IMR-90 (cell line): ENCODE data around the gene CREBZF. TPM values are rescaled to one million over a fixed set of nuclear protein-coding genes. Genes with fewer than 3 reads are reported as not detected.
A peak's percentile ranks its signal among the peaks of the same experiment; 100 is the strongest.

Experiments
- ATAC-seq: fragments of 200-7000 bp; cut with Tn5 transposase; 2 replicates; pipeline ENCODE4 v1.9.1; 2020; ENCODE audit warnings: low read depth, mild to moderate bottlenecking, moderate library complexity
- BruUV-seq: library from RNA; stranded (reverse); fragments of 400-500 nt; replicated peaks from 2 replicates; lab custom pipeline; 2021; lab: Mats Ljungman, UMichigan
- CTCF ChIA-PET: fragments of 300-600 bp; formaldehyde crosslinking; extraction: SDS; loops from one replicate; lab custom pipeline; 2021; ENCODE audit warnings: antibody characterized with exemption; lab: Yijun Ruan, JAX
- POLR2A ChIA-PET: fragments of 300-600 bp; sonication (Branson Sonifier 250); formaldehyde crosslinking; loops from one replicate; lab custom pipeline; 2022; ENCODE audit warnings: antibody characterized with exemption; ENCODE audit not compliant: unreplicated experiment; lab: Charles Lee
- DNase-seq: peaks from one replicate; pipeline ENCODE4 v3.0.0; 2013
- H2AFZ ChIP-seq: replicated peaks from 2 replicates; pipeline ENCODE3; 2013; ENCODE audit warnings: low read length, mild to moderate bottlenecking; ENCODE audit not compliant: poor library complexity
- H2AK5ac ChIP-seq: 2 replicates; pipeline ENCODE4 v1.6.1; 2013; ENCODE audit warnings: low read depth, low read length, inconsistent platforms
- H2AK9ac ChIP-seq: replicated peaks from 2 replicates; pipeline ENCODE3; 2013; ENCODE audit warnings: mild to moderate bottlenecking, low read depth, low read length, moderate library complexity; ENCODE audit not compliant: poor library complexity
- H2BK120ac ChIP-seq: 2 replicates; pipeline ENCODE4 v1.6.1; 2013; ENCODE audit warnings: low read depth, low read length, inconsistent platforms
- H2BK15ac ChIP-seq: 3 replicates; pipeline ENCODE4 v1.6.1; 2013; ENCODE audit warnings: low read depth, low read length, inconsistent platforms
- H2BK20ac ChIP-seq: 2 replicates; pipeline ENCODE4 v1.6.1; 2013; ENCODE audit warnings: low read depth, mild to moderate bottlenecking, inconsistent platforms, low read length, moderate library complexity
- H2BK5ac ChIP-seq: 2 replicates; pipeline ENCODE4 v1.6.1; 2013; ENCODE audit warnings: mild to moderate bottlenecking, low read depth, low read length, inconsistent platforms; ENCODE audit not compliant: poor library complexity, severe bottlenecking
- H3K14ac ChIP-seq: replicated peaks from 2 replicates; pipeline ENCODE4 v1.6.1; 2013; ENCODE audit warnings: low read depth, low read length, inconsistent platforms
- H3K18ac ChIP-seq: 2 replicates; pipeline ENCODE4 v1.6.1; 2013; ENCODE audit warnings: low read depth, low read length, control low read depth
- H3K23ac ChIP-seq: 2 replicates; pipeline ENCODE4 v1.6.1; 2013; ENCODE audit warnings: low read depth, low read length, inconsistent platforms
- H3K27ac ChIP-seq: 2 replicates; pipeline ENCODE4 v1.5.1; 2013; ENCODE audit warnings: mild to moderate bottlenecking, control low read depth, low read length; ENCODE audit not compliant: insufficient read depth
- H3K27me3 ChIP-seq: 2 replicates; pipeline ENCODE4 v1.6.1; 2013; ENCODE audit warnings: low read length; ENCODE audit not compliant: control insufficient read depth, insufficient read depth
- H3K36me3 ChIP-seq: 2 replicates; pipeline ENCODE4 v1.6.1; 2013; ENCODE audit warnings: low read length, mixed read lengths; ENCODE audit not compliant: control insufficient read depth, insufficient read depth
- H3K4ac ChIP-seq: 2 replicates; pipeline ENCODE4 v1.6.1; 2013; ENCODE audit warnings: low read depth, low read length, inconsistent platforms
- H3K4me1 ChIP-seq: 2 replicates; pipeline ENCODE4 v1.6.1; 2013; ENCODE audit warnings: low read length, mixed read lengths; ENCODE audit not compliant: control insufficient read depth, insufficient read depth
- H3K4me2 ChIP-seq: 2 replicates; pipeline ENCODE4 v1.6.1; 2013; ENCODE audit warnings: low read depth, mild to moderate bottlenecking, control low read depth, low read length, moderate library complexity
- H3K4me3 ChIP-seq: 2 replicates; pipeline ENCODE4 v1.5.1; 2013; ENCODE audit warnings: low read depth, mild to moderate bottlenecking, control low read depth, low read length, moderate library complexity; ENCODE audit not compliant: insufficient read depth
- H3K56ac ChIP-seq: 2 replicates; pipeline ENCODE4 v1.6.1; 2013; ENCODE audit warnings: low read length, inconsistent platforms; ENCODE audit not compliant: insufficient read depth; ENCODE audit errors: extremely low read depth
- H3K79me1 ChIP-seq, 2 experiments: 2 replicates each; pipeline ENCODE4 v1.6.1; 2013; ENCODE audit warnings: low read length in 2 of 2, inconsistent platforms in 1 of 2, low read depth in 1 of 2
- H3K9ac ChIP-seq: 2 replicates; pipeline ENCODE4 v1.6.1; 2013; ENCODE audit warnings: low read depth, low read length, control low read depth
- H3K9me1 ChIP-seq: 2 replicates; pipeline ENCODE4 v1.6.1; 2013; ENCODE audit warnings: low read length, inconsistent platforms; ENCODE audit not compliant: insufficient read depth
- H3K9me3 ChIP-seq: 2 replicates; pipeline ENCODE4 v1.6.1; 2013; ENCODE audit warnings: low read length; ENCODE audit not compliant: control insufficient read depth, insufficient read depth
- H4K20me1 ChIP-seq: 2 replicates; pipeline ENCODE4 v1.6.1; 2013; ENCODE audit warnings: low read length, inconsistent platforms; ENCODE audit not compliant: insufficient read depth
- H4K5ac ChIP-seq: 2 replicates; pipeline ENCODE4 v1.6.1; 2013; ENCODE audit warnings: mild to moderate bottlenecking, low read depth, low read length, control low read depth
- H4K8ac ChIP-seq, 2 experiments: 2 replicates each; pipeline ENCODE4 v1.6.1; 2013; ENCODE audit warnings: low read depth in 2 of 2, low read length in 2 of 2, control low read depth in 1 of 2, inconsistent platforms in 1 of 2
- H4K91ac ChIP-seq: 2 replicates; pipeline ENCODE4 v1.6.1; 2013; ENCODE audit warnings: low read depth, low read length, inconsistent platforms; ENCODE audit not compliant: insufficient read depth
- ELK1 ChIP-seq: fragments of 150-350 bp; IDR thresholded peaks from 2 replicates; pipeline ENCODE4 v1.6.1; 2016; ENCODE audit warnings: low read depth, mild to moderate bottlenecking, low read length, moderate library complexity, borderline replicate concordance
- FOS ChIP-seq: fragments of 150-350 bp; IDR thresholded peaks from 2 replicates; pipeline ENCODE4 v1.6.1; 2016; ENCODE audit warnings: low read depth, low read length
- RAD21 ChIP-seq: IDR thresholded peaks from 2 replicates; pipeline ENCODE4 v1.6.1; 2012; ENCODE audit warnings: low read length, improper control_type of control experiment
- WGBS, 2 experiments: methylation state at CpG; one replicate each; pipeline versions ENCODE4 v1.1.5 to v1.1.7; 2013; ENCODE audit warnings: missing lambda C conversion rate in 2 of 2; ENCODE audit not compliant: insufficient read length in 1 of 2; ENCODE audit errors: extremely low coverage in 2 of 2; 5-methylcytosine and 5-hydroxymethylcytosine counted together
- dilution Hi-C: fragments of 300-500 bp; cut with HindIII; formaldehyde crosslinking; loops from one replicate; pipeline ENCODE4 v1.14.3; 2018; ENCODE audit warnings: low sequenced_read_pairs; ENCODE audit not compliant: unreplicated experiment
- in situ Hi-C: fragments of 300-500 bp; cut with MboI; formaldehyde crosslinking; loops from 3 replicates; pipeline ENCODE4 v1.14.3; 2019; ENCODE audit warnings: low sequenced_read_pairs, inconsistent platforms, mixed read lengths
- intact Hi-C: fragments of 100-400 bp; cut with micrococcal nuclease; formaldehyde crosslinking; loops from 2 replicates; pipeline ENCODE4 v1.10.0; 2022
- polyA plus RNA-seq, 3 experiments: library from polyadenylated mRNA; depleted of rRNA; stranded (reverse); fragments of >200 nt; gene quantifications; 2 replicates each; pipeline ENCODE4 v1.2.3, GENCODE V29; 2012; ENCODE audit warnings: low replicate concordance in 1 of 3
- total RNA-seq: library from RNA; depleted of rRNA; stranded (reverse); fragments of >200 nt; gene quantifications from 2 replicates; pipeline ENCODE4 v1.2.3, GENCODE V29; 2012

Gene CREBZF
- total and polyA plus RNA-seq, 2 of the 4 experiments (the other 2 are of a cell fraction), result 12.5 to 17.7 TPM

GRCh38 chr11:85673393-85673792 lies 8.5 kb upstream of the CREBZF start:
- in situ Hi-C loops (no loop called here), dilution Hi-C loops (no loop called here), intact Hi-C loops (no loop called here)
- POLR2A ChIA-PET, result no interaction called here
- H3K23ac ChIP-seq, result no peak overlapping the region
- no peak overlapping the region for H2BK15ac ChIP-seq
- no peak overlapping the region for H3K18ac ChIP-seq
- no peaks in the 10 kb centered on the region for H3K79me1 ChIP-seq
- H3K4ac ChIP-seq, result no peak overlapping the region
- no peak overlapping the region for H3K14ac ChIP-seq
- CTCF ChIA-PET, result no interaction called here
- ATAC-seq (no peak), DNase-seq (peak; percentile 23)
- no peaks in the 10 kb centered on the region for H3K4me1 ChIP-seq
- H3K4me3 ChIP-seq, result no peak overlapping the region
- no peak overlapping the region for H3K4me2 ChIP-seq
- H4K8ac ChIP-seq, result no peak overlapping the region
- no peak overlapping the region for H4K5ac ChIP-seq
- no peaks in the 10 kb centered on the region for H3K9me3 ChIP-seq
- no CpG with 5 or more reads among the region's 3 CpGs for WGBS, 2 experiments
- H2AK9ac ChIP-seq, result no peak overlapping the region
- H3K27me3 ChIP-seq, result no peaks in the 10 kb centered on the region
- no peak overlapping the region for H3K9ac ChIP-seq
- H3K27ac ChIP-seq, result no peak overlapping the region
- no peak overlapping the region for H3K56ac ChIP-seq
- no peak overlapping the region for H2BK20ac ChIP-seq
- no peaks in the 10 kb centered on the region for H3K9me1 ChIP-seq
- H4K91ac ChIP-seq, result no peak overlapping the region
- H2AK5ac ChIP-seq, result no peak overlapping the region
- no TSS peak for BruUV-seq
- no peaks in the 10 kb centered on the region for H4K20me1 ChIP-seq
- TF ChIP-seq ELK1 (no peak), RAD21 (no peak), FOS (0 out of 2 replicates have a peak, but pooled peaks have one; percentile 8)
- no peak overlapping the region for H2BK120ac ChIP-seq
- no peak overlapping the region for H2AFZ ChIP-seq
- no peaks in the 10 kb centered on the region for H3K36me3 ChIP-seq
- H2BK5ac ChIP-seq, result no peak overlapping the region
